CD4-positive, alpha-beta T cell treated with Interleukin-4 for 4 hours (primary cell): ENCODE data around the gene SPAAR.
"Not testable (repeated sequence)": the region's sequence is repeated elsewhere in the genome, so short reads cannot be mapped to it uniquely, and the experiment has no call there.

Experiments used
- DNase-seq: peaks from one replicate; pipeline ENCODE4 v3.0.0-alpha.2; 2020

The SPAAR gene

GRCh38 chr9:35923927-35924763 is 14.9 kb downstream of the SPAAR start:
- no peak for DNase-seq

GRCh38 chr9:35928591-35929452 is 19.5 kb downstream of the SPAAR start:
- DNase-seq, result no peak

GRCh38 chr9:35929453-35929718 is 20.1 kb downstream of the SPAAR start:
- DNase-seq, result no peak

GRCh38 chr9:35930521-35930920 is 21.2 kb downstream of the SPAAR start:
- no peak for DNase-seq

GRCh38 chr9:35930989-35931388 is 21.7 kb downstream of the SPAAR start:
- no peak for DNase-seq

GRCh38 chr9:35932735-35933134 is 23.4 kb downstream of the SPAAR start:
- no peak for DNase-seq

- DNase-seq, result no peak
Measured at GRCh38 chr9:35933550-35934067, 24.3 kb downstream of the SPAAR start.

GRCh38 chr9:35934069-35934468 is 24.8 kb downstream of the SPAAR start:
- DNase-seq, result not testable (repeated sequence)

GRCh38 chr9:35935261-35935660 is 26.0 kb downstream of the SPAAR start:
- no peak for DNase-seq

- no peak for DNase-seq
Measured at GRCh38 chr9:35935755-35936509, 26.6 kb downstream of the SPAAR start.

- no peak for DNase-seq
Measured at GRCh38 chr9:35937227-35937626, 27.9 kb downstream of the SPAAR start.

- no peak for DNase-seq
Measured at GRCh38 chr9:35938474-35939356, 29.4 kb downstream of the SPAAR start.

GRCh38 chr9:35939679-35940250 is 30.5 kb downstream of the SPAAR start:
- no peak for DNase-seq

GRCh38 chr9:35940458-35941407 is 31.4 kb downstream of the SPAAR start:
- DNase-seq, result peak; percentile 63

- DNase-seq, result no peak
Measured at GRCh38 chr9:35942286-35942685, 33.0 kb downstream of the SPAAR start.

- DNase-seq, result no peak
Measured at GRCh38 chr9:35944173-35944572, 34.9 kb downstream of the SPAAR start.

- DNase-seq, result no peak
Measured at GRCh38 chr9:35944841-35945240, 35.6 kb downstream of the SPAAR start.

- peak; percentile 54 for DNase-seq
Measured at GRCh38 chr9:35945341-35946018, 36.2 kb downstream of the SPAAR start.

GRCh38 chr9:35948451-35948850 is 39.2 kb downstream of the SPAAR start:
- no peak for DNase-seq

GRCh38 chr9:35948901-35949318 is 39.6 kb downstream of the SPAAR start:
- DNase-seq, result no peak
